Stimulated activated CD8-positive, alpha-beta memory T cell treated with anti-CD3 and anti-CD28 coated beads, Interleukin-15, amount 100 ng/mL, for 4 hours (primary cell): Measurements from ENCODE around the gene FEM1C.
A peak's percentile ranks its signal among the peaks of the same experiment; 100 is the strongest.

Experiments
- DNase-seq, 2 donors: peaks; one replicate each; pipeline ENCODE4 v3.0.0-alpha.2; 2020; ENCODE audit warnings: low read depth in 2 of 2

FEM1C gene, protein sequence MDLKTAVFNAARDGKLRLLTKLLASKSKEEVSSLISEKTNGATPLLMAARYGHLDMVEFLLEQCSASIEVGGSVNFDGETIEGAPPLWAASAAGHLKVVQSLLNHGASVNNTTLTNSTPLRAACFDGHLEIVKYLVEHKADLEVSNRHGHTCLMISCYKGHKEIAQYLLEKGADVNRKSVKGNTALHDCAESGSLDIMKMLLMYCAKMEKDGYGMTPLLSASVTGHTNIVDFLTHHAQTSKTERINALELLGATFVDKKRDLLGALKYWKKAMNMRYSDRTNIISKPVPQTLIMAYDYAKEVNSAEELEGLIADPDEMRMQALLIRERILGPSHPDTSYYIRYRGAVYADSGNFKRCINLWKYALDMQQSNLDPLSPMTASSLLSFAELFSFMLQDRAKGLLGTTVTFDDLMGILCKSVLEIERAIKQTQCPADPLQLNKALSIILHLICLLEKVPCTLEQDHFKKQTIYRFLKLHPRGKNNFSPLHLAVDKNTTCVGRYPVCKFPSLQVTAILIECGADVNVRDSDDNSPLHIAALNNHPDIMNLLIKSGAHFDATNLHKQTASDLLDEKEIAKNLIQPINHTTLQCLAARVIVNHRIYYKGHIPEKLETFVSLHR

GRCh38 chr5:115544436-115545350 is at the start of gene FEM1C:
TSS of gene FEM1C (minus strand) at chr5:115544775. CDS start at chr5:115543493, 1,282 bp downstream.
- peak; percentile 94 to 95 for DNase-seq

GRCh38 chr5:115589043-115589442 is 44.5 kb upstream of the FEM1C start:
- DNase-seq, result no peak

GRCh38 chr5:115588640-115589039 is 44.1 kb upstream of the FEM1C start:
- no peak for DNase-seq

- no peak for DNase-seq
These were observed 42.1 kb upstream of the FEM1C start for GRCh38 chr5:115586525-115587146.

- DNase-seq, result no peak
These were observed 40.7 kb upstream of the FEM1C start for GRCh38 chr5:115585265-115585664.

- no peak for DNase-seq
These were observed 39.9 kb upstream of the FEM1C start for GRCh38 chr5:115584501-115584900.

DNA sequence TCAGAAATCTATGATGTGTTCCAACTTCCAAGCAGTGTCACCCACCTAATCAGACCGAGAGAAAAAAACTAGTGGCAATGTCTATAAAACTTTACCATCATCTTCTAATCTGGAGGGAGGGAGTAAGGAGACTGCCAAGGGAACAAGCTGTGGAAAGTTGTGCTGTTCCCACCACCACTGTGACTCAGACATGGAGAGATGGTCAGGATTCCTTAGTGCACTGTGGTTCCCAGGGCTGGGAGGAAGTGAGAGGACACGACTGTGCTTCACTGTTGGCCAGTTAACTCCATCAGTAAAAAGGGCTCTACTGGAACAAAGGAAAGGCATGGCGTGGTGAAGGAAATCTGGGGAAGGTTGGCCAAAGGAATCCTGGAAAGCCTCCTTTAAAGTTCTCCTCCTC is 38.9 kb upstream of the FEM1C start:
- no peak for DNase-seq

DNA sequence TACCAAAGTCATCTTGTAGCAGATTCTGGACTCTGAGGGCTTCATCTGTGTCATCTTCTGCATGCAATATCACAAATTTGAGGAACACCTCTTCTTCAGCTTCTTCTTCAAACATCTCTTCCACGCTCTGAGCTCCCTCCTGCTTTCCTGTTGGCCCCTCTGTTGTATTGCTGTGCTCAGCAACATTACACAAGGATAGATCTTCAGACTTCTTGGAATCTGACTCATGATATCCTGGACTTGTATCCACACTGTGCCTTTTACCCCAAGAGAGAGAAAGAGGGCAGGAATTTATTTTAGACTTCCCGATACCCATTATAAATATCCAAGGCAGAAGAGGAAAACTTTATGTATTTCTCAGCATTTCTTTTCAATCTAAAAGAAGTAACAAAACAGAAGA is 36.4 kb upstream of the FEM1C start:
- no peak for DNase-seq

DNA sequence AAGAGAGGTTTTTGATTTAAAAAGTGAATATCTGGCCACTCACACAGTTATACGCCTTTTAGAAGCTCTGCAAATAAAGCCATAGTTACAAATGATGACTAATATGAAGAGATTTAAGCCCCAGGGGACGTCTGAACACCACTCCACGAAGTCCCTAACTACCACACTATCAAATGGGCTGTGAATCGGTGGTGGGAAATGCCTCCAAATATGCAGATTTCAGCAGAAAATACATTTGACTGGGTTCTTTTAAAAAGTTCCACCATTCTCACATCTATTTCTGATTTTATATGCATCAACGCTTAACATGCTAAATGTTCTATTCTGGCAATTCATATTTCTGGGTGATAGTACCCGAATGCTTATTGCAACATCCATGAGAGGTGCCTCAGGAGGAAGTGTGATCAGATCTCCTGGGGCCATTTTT is 35.2 kb upstream of the FEM1C start:
- DNase-seq, result no peak

DNA sequence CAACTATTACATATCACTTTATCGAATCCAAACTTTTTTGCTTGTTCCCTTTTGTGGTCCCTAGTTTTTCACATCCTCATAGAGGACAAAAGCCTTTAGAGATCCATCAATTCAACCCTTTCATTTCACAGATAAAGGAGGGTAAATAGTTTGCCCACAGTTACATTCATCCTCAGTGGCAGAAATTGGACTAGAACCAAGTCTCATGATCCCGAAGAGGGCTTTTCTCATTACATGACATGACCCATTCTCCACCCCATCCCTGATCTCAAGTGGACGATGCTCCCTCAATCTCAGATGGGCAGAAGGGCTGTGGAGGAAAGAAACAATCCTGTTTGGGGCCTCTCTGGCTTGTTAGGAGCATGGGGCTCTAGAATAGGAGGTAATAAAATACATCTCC is 34.6 kb upstream of the FEM1C start:
- DNase-seq, result no peak

DNA sequence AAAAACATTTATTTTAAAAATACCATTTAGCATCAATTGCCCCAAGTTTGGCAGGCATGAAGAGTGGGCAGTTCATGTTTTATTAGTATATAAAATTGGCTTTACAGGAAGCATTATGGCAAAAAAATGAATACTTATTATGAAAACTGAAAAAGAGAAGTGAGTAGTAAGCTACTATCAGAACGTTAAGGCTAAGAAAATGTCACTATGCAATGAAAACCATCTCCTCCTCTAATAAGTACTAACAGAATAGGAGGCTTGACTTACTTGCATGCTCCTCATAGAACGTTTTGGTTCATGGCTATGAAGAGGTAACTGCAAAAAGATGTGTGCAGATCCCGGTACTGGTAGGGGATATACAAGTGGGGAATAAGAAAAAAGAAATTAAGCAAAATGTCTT is 34.1 kb upstream of the FEM1C start:
- DNase-seq, result no peak

GRCh38 chr5:115577741-115578140 is 33.2 kb upstream of the FEM1C start:
- no peak for DNase-seq

DNA sequence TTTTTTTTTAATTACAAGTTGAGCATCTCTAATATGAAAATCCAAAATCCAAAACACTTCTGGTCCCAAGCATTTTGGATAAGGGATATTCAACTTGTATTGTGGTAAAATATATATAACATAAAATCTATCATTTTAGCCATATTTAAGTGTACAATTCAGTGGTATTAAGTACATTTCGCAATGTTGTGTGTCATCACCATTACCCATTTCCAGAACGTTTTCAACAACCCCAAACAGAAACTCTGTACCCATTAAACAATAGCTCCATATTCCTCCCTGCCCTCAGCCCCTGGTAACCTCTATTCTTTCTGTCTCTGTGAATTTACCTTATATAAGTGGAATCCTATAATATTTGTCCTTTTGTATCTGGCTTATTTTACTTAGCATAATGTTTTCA is 32.8 kb upstream of the FEM1C start:
- DNase-seq, result no peak

GRCh38 chr5:115575167-115576070 is 30.8 kb upstream of the FEM1C start:
- no peak for DNase-seq

GRCh38 chr5:115573133-115573532 is 28.6 kb upstream of the FEM1C start:
- DNase-seq, result no peak

DNA sequence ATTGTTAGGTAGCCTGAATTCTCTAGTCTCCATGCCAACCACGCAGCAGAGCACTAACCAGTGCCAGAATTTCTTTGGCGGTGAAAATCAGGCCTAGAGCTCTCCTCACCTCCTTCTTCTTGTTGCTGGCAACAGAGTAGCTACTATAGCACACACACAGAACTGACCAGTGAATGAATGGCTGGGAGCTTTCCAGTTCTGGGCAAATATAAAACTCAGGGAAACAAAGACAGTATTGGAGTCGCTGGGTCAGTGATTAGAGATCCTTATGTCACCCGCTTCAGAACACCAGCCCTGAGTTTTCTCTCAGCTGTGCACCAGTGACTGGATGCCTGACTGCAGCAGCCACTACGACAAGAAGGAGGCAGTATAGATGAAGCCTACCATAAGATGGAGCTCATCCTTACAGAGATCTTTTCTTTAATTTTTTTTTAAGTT is 26.9 kb upstream of the FEM1C start:
- DNase-seq, result no peak

DNA sequence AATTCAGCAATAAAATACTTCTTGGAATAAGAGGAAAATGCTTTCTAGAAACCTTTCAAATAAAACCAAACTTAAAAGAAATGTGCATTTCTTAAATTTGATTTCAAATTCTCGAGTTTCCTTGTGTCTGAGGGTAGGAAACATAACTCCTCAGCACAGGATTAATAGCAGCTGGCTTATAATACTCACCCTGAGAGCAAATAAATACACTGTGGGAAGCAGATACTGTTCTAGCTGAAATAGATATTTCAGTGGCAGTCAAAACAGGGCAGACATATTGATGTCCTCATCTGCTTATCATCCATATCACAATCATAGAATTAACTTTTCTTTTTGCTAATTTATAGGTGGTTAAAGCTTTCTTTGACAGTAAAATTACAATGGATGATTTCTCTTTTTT is 24.1 kb upstream of the FEM1C start:
- no peak for DNase-seq

DNA sequence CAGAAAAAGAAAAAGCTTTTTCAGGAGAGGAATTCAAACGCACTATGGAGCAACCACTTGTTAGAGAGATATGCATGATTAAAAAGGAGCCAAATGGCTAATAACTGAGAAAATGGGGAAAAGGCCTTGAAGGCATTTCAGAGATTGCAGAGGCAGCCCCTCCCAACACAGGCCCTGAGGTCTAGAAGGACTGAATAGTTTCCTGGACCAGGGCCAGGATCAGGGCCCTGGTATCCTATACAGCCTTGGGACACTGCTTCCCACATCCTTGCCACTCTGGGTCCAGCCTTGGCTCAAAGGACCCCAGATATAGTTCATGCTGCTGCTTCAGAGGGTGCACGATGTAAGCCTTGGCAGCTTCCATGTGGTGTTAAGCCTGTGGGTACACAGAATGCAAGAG is 20.7 kb upstream of the FEM1C start:
- no peak for DNase-seq

DNA sequence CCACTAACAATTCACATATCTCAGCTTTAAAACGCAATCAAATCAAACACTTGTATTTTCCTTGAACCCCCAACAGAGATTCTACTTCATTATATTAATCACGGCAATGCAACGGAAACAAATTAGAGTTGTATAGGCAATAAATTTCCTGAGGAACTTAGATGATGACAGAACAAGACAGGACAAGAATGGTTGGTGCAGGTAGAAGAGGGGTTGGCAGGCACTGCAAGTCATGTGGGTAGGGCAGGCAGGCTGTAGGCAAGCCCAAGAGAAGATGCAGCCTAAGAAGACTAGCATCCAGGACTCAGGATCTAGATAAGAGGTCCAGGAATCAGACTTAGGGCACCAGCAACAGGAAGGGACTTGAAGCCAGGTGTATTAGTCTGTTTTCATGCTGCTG is 16.6 kb upstream of the FEM1C start:
- no peak for DNase-seq

DNA sequence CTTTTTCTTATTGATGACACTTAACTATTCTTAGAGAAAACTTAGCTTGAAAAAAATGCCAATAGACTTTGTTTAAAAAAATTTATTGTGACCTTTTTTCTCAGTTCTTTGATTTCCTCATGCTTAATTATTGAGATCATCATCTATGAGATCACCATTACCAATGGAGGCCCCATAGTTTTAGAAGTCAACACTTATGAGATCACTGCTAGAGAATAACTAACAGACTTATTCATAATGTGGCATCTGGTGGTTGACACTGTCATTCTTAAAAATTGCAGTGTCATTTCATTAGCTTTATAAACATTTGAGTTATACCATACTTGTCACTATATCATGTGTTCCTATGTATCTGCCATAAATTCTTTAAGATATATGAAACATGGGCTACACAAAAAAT is 14.9 kb upstream of the FEM1C start:
- no peak for DNase-seq
